Measurements from ENCODE around the gene FUCA1. TPM values are rescaled to one million over a fixed set of nuclear protein-coding genes. Genes with fewer than 3 reads are reported as not detected.

FUCA1 gene
- total RNA-seq, 4 donors from 2014 or later = 10.1 to 32.2 (median 17.5) TPM

DNA sequence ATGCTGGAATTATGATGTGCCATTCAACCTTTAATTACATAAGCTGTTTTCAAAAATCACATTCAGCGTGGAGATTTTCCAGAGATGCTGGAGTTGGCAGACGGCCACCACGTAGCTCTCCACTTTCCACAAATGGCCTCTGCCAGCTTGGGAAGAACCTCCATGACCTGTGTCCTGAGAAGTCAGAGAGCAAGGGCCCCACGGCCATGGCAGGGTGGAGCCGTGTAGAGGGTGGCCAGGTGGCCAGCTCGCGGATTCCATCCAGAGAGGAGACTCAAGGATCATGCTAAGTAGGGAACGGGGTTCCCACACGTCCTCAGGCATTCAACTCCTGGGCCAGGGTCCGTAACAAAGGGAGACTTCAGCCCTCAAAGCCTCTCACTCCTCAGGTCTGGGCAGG, 66.2 kb downstream of the FUCA1 start:
- H3K4me3 ChIP-seq = peak overlapping the region in 1 of 4 donors; percentile 90
- intact Hi-C loops (cut with DNase I) = loop anchor here (10.0 kb wide), 1 partner anchor 63 kb away; the partner anchor contains the start of gene FUCA1
- peak overlapping the region in 3 of 4 donors; percentile 92 to 97 (median 96) for H3K27ac ChIP-seq
- DNase-seq = no peak
- TF ChIP-seq, protein P1, sequence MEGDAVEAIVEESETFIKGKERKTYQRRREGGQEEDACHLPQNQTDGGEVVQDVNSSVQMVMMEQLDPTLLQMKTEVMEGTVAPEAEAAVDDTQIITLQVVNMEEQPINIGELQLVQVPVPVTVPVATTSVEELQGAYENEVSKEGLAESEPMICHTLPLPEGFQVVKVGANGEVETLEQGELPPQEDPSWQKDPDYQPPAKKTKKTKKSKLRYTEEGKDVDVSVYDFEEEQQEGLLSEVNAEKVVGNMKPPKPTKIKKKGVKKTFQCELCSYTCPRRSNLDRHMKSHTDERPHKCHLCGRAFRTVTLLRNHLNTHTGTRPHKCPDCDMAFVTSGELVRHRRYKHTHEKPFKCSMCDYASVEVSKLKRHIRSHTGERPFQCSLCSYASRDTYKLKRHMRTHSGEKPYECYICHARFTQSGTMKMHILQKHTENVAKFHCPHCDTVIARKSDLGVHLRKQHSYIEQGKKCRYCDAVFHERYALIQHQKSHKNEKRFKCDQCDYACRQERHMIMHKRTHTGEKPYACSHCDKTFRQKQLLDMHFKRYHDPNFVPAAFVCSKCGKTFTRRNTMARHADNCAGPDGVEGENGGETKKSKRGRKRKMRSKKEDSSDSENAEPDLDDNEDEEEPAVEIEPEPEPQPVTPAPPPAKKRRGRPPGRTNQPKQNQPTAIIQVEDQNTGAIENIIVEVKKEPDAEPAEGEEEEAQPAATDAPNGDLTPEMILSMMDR (IDR thresholded peaks at IDR 0.05) = no peak
- TF ChIP-seq POLR2A (IDR thresholded peaks at IDR 0.05) = no peak
- H3K27me3 ChIP-seq = no peaks in the 10 kb centered on the region
- peaks cover 20 to 46% (median 24%) of the 10 kb centered on the region in 3 donors for H3K4me1 ChIP-seq
- 28 to 52% methylated on average over 3 to 10 of the region's 10 CpGs for WGBS, 2 donors
- no peaks in the 10 kb centered on the region for H3K9me3 ChIP-seq
- H3K36me3 ChIP-seq = peaks cover 0 to 44% (median 11%) of the 10 kb centered on the region in 3 donors

DNA sequence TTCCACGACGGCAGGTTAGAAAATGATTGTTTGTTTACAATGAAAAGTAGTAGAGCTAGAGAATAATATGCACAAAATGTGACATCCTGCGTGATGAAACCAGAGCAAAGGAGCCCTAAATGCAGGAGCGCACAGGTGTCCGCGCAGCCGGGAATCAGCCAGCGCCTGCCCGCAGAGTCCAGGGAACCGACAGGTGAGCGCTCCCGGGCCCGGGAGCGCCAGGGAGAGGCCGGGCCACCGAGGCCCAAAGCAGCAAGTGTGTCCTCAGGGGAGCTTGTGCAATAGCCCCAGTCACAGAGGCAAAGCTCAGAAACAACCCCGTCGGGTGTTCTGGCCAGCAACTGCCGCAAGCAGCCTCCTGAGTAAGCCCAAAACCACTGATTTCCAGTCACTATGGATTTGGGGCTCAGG, 66.7 kb downstream of the FUCA1 start:
- intact Hi-C loops (cut with DNase I) = loop anchor here (10.0 kb wide), 1 partner anchor 63 kb away; the partner anchor contains the start of gene FUCA1

DNA sequence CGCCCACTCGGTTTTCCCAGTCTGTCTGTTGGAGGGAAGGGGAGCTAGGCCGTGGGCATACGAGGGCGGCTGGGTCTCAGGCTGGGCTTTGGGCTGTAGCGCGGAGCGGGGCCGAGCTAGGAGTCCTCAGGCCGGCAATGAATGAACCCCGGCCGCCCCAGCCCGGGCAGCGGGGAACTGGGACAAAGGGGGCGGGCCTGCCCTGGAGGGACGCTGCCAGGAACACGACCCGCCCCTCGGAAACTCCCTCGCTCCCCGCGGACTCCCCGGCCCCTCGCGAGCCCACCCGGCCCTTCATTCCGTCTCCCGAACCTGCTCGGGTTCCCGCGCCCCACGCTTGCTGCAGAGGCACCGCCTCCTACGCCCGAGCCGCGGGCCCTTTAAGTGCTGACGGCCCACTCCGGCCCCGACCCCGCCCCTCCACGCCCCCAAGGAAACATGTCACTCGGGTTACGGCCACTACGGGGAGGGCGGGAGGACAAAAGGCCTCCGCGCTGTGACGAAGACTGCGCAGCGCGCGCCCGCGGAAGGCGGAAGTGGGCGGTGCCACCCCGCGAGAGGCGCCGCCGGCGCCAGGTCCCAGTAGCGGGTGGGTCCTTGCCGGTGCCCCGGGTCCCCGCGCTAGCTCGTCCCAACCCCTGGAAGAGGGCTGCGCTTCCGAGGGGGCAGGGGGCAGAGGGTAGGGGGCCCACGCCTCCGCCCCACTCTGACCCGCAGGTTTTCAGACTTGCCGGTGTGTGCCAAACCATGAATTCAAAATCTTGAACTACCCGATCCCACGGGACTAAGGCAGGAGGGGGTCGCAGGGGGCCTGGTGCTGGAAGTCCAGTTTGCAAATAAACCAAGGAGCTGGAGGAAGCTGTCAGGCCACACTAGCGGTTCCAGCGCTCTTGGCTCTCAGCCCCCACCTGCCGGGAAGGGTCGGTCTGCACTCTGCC, 67.4 kb downstream of the FUCA1 start, which contains the start of gene GALE:
TSS of gene GALE (minus strand) at position 355 of the 938 bp plus-strand sequence. CDS start 1,747 bp downstream, outside the sequence.
- Histone ChIP-seq H3K4me3 (peak within 1 kb of the TSS; percentile 66 to 90 (median 85)), H3K27me3 (no peaks in the 10 kb centered on the region), H3K27ac (peak within 1 kb of the TSS; percentile 92 to 97 (median 96)), H3K9me3 (no peaks in the 10 kb centered on the region), H3K4me1 (peaks cover 20 to 53% (median 24%) of the 10 kb centered on the region in 3 donors), H3K36me3 (peaks cover 0 to 50% (median 21%) of the 10 kb centered on the region in 3 donors)
- peak in 3 of 4 donors; percentile 53 to 79 (median 57) for TF ChIP-seq POLR2A (IDR thresholded peaks at IDR 0.05)
- TF ChIP-seq, protein P1 (IDR thresholded peaks at IDR 0.05) = no peak
- 0% methylated on average over 11 to 22 of the region's 82 CpGs for WGBS, 2 donors
- intact Hi-C loops (cut with DNase I) = loop anchor here (10.0 kb wide), 1 partner anchor 64 kb away; the partner anchor contains the start of gene FUCA1
- DNase-seq = peak; percentile 89

More for the DNA sequence above, 66.7 kb downstream of the FUCA1 start:
- Histone ChIP-seq H3K4me1 (peaks cover 20 to 49% (median 24%) of the 10 kb centered on the region in 3 donors), H3K9me3 (no peaks in the 10 kb centered on the region), H3K27me3 (no peaks in the 10 kb centered on the region), H3K4me3 (peak overlapping the region; percentile 66 to 90 (median 85)), H3K27ac (peak overlapping the region; percentile 92 to 97 (median 96)), H3K36me3 (peaks cover 0 to 44% (median 15%) of the 10 kb centered on the region in 3 donors)
- 6 to 31% methylated on average over 8 to 15 of the region's 19 CpGs for WGBS, 2 donors
- TF ChIP-seq, protein P1 (IDR thresholded peaks at IDR 0.05) = no peak
- no peak for TF ChIP-seq POLR2A (IDR thresholded peaks at IDR 0.05)
- no peak for DNase-seq

DNA sequence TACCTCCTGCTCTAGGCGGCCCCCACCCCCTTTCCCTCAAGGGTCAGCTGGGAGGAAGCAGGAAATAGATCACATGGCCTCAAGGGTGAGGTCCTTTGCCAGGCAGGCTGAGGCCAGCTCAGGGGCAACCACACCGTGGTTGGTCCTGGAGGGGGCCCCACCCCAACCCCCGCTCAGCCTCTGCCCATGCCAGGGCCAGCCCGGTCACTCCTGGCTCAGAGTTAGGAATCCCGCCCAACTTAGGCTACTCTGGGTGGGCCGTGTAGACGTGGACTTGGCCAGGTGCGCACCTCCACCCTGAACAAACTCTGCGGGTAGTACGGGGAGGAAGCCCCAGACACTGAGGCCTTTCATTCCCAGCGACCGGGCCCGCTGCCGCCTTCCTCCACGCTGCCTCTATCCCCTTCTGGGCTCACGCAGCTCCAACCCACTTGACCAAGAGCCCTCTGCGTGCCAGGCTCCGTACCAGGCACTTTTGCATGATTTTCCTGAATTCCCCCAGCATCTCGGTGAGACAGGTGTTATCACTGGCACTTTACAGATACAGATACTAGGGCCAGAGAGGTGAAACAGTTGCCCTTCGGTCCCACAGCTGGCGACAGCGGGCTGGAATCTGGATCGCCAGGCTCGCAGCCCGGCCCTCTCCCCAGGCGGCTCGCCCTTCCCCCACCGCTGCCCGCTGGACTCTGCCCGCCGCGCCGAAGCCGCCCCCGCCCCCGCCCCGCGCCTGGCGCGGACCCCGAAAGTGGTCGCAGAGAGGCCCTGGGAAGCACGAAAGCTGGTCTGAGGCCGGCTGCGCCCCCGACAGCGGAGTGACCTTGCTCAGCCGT, 68.3 kb downstream of the FUCA1 start:
- Histone ChIP-seq H3K27ac (peak overlapping the region; percentile 92 to 97 (median 96)), H3K4me1 (peaks cover 20 to 53% (median 24%) of the 10 kb centered on the region in 3 donors), H3K4me3 (peak overlapping the region; percentile 66 to 90 (median 85)), H3K27me3 (no peaks in the 10 kb centered on the region), H3K9me3 (no peaks in the 10 kb centered on the region), H3K36me3 (peaks cover 0 to 58% (median 23%) of the 10 kb centered on the region in 3 donors)
- no peak for DNase-seq
- WGBS, 2 donors = 1% methylated on average over 21 of the region's 48 CpGs; no CpG with 5 or more reads in 1 of the 2 donors
- TF ChIP-seq, protein P1 (IDR thresholded peaks at IDR 0.05) = no peak
- peak in 3 of 4 donors; percentile 52 to 73 (median 54) for TF ChIP-seq POLR2A (IDR thresholded peaks at IDR 0.05)
- intact Hi-C loops (cut with DNase I) = loop anchor here (10.0 kb wide), 1 partner anchor 65 kb away; the partner anchor contains the start of gene FUCA1
